ENCODE data around the gene PDS5A.

PDS5A gene

DNA sequence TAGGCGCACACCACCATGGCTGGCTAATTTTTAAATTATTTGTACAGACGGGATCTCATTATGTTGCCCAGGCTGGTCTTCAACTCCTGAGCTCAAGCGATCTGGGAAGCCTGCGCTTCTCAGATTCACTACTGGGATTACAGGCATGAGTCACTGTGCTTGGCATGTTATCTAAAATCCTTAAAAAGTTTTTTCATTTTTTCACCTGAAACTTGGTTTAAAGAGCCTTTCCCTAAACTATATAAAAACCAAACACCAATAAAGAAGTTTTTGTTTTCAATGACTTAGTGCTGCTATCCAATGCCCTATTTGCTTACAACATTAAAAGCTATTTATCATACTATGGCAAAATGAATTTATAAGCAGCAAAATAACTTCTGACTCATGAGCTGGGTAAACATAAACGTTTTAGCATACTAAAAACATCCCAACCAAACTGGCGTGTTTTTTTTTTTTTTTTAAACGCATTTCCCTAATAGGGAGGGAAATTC lies 151.9 kb downstream of the PDS5A start:
- no peak overlapping the region for H3K4me3 ChIP-seq (ENCODE audit: low read length)
- TF ChIP-seq CTCF (conservative IDR thresholded peaks at IDR 0.05; ENCODE audit: low read length), result no peak
- peak; percentile 23 for DNase-seq (ENCODE audit: low read depth)

DNA sequence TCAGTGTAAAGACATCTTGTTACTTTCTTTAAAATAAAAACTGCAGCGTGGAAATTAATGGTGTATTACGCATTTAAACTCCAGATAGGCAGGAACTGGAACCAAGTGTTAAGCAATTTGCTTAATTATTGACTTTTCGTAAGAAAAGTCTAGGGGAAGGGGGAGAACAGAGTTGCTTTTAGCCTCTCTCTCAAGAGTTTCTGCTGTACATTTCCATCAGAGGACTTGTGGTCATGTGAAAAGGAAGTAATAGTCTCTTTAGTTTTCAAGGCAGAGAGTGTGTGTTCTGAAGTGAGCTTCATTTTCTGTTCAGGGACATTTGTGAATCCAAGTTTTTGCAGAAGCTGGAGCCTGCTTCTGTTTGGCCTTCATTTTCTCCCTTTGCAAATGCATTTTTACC lies 152.6 kb downstream of the PDS5A start:
- TF ChIP-seq CTCF (conservative IDR thresholded peaks at IDR 0.05; ENCODE audit: low read length), result no peak
- no peak overlapping the region for H3K4me3 ChIP-seq (ENCODE audit: low read length)
- DNase-seq (ENCODE audit: low read depth), result no peak

DNA sequence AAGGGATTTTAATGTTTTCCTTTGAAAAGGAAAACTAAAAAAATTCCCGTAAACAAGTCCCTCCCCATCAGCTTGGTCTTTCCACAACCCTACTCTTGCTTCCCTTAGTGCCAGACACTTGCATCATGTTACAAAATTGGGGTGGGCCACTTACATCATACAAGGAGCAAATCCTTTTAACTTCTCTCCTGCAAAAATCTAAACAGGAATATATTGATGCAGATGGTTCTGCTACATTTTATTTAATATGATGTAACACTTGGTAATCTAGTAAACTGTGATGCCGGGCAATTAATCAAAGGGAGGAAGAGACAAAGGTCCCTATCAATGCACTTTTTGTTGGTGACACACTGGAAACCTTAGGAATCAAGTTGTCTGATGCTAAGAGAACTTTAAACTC lies 154.5 kb downstream of the PDS5A start:
- TF ChIP-seq CTCF (conservative IDR thresholded peaks at IDR 0.05; ENCODE audit: low read length), result no peak
- peak; percentile 81 for DNase-seq (ENCODE audit: low read depth)
- H3K4me3 ChIP-seq (ENCODE audit: low read length), result no peak overlapping the region

GRCh38 chr4:39822662-39823061 lies 155.0 kb downstream of the PDS5A start:
- no peak for TF ChIP-seq CTCF (conservative IDR thresholded peaks at IDR 0.05; ENCODE audit: low read length)
- no peak for DNase-seq (ENCODE audit: low read depth)
- no peak overlapping the region for H3K4me3 ChIP-seq (ENCODE audit: low read length)

- no peak for DNase-seq (ENCODE audit: low read depth)
- no peak overlapping the region for H3K4me3 ChIP-seq (ENCODE audit: low read length)
- TF ChIP-seq CTCF (conservative IDR thresholded peaks at IDR 0.05; ENCODE audit: low read length), result no peak
Measured at GRCh38 chr4:39821951-39822350, 155.8 kb downstream of the PDS5A start.

GRCh38 chr4:39820186-39820585 lies 157.5 kb downstream of the PDS5A start:
- DNase-seq (ENCODE audit: low read depth), result no peak
- H3K4me3 ChIP-seq (ENCODE audit: low read length), result no peak overlapping the region
- TF ChIP-seq CTCF (conservative IDR thresholded peaks at IDR 0.05; ENCODE audit: low read length), result no peak

DNA sequence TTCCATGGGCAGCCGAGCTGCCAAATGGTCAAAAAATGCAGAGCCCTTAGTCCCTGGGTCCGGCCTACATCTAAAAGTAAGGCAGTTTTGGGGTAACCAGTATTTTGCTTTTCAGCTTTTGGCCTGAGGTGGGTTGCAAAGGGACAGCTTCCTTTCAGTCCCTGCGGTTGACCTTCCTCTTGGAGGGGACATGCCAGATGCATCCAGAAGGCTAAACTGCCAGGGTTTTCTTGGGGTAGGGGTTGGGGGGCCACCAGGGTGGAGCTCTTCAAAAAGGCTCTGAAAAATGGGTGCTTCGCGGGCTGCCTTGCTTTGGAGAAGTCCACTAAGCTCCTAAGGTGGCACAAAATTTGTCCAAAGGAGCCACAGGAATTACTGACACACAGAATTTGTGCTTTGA lies 159.1 kb downstream of the PDS5A start:
- no peak for DNase-seq (ENCODE audit: low read depth)
- TF ChIP-seq CTCF (conservative IDR thresholded peaks at IDR 0.05; ENCODE audit: low read length), result no peak
- no peak overlapping the region for H3K4me3 ChIP-seq (ENCODE audit: low read length)
